DMS153 (cell line): ENCODE results near the gene OSBPL8.

Source experiments
- DNase-seq: peaks from one replicate; lab custom pipeline; 2025; lab: John Stamatoyannopoulos, UW

Gene OSBPL8

DNA sequence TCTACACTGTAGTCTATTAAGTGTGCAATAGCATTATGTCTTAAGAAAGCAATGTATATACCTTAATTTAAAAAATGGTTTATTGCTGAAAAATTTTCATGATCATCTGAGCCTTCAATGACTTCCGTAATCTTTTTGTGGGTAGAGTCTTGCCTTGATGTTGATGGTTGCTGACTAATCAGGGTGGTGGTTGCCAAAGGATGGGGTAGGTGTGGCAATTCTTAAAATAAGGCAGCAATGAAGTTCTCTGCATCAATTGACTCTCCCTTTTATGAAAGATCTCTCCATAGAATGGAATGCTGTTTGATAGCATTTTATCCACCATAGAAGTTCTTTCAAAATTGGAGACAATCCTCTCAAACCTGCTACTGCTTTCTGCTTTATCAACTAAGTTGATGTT lies 252.5 kb downstream of the OSBPL8 start:
- DNase-seq, result no peak

DNA sequence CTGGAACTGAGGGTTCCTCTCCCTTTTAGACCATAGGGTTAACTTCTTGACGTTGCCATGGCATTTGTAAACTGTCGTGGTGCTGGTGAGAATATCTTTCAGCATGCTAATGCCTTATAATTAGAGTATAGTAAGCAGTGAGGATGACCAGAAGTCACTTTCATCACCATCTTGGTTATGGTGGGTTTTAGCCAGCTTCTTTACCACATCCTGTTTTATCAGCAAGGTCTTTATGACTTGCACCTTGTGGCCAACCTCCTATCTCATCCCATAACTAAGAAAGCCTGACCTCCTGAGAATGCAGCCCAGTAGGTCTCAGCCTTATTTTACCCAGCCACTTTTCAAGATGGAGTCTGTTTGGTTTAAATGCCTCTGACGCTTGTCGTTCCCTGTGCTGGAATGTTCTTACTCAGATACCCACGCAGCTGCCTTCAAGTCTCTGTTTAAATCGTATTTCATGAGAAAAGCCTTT lies 255.5 kb downstream of the OSBPL8 start:
- DNase-seq, result no peak

DNA sequence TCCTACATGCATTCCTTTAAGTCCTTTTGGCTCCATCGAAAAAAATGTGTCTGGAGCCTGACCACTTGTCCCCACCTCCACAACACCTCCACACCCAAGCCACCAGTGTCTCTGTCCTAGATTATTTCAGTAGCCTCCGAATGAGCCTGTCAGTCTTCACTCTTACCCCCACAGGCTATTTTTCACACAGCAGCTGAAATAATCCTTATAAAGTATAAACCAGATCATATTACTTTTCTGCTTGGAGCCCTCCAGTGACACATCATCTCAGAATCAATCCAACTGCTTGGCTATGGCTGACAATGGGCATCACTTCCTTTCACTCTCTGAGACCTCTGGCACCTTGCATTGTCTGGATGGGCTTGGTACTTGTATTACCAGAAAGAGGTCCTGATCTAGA lies 256.2 kb downstream of the OSBPL8 start:
- no peak for DNase-seq
